ENCODE results near the gene CFAP52. TPM values are rescaled to one million over a fixed set of nuclear protein-coding genes. Genes with fewer than 3 reads are reported as not detected.
"Not testable (repeated sequence)": the region's sequence is repeated elsewhere in the genome, so short reads cannot be mapped to it uniquely, and the experiment has no call there.

Gene CFAP52
- total and polyA plus RNA-seq, 2 of the 8 experiments (the other 6 are each of a cell fraction or from before 2014, with no cell fraction given), result 0.11 TPM; not detected in 1

DNA sequence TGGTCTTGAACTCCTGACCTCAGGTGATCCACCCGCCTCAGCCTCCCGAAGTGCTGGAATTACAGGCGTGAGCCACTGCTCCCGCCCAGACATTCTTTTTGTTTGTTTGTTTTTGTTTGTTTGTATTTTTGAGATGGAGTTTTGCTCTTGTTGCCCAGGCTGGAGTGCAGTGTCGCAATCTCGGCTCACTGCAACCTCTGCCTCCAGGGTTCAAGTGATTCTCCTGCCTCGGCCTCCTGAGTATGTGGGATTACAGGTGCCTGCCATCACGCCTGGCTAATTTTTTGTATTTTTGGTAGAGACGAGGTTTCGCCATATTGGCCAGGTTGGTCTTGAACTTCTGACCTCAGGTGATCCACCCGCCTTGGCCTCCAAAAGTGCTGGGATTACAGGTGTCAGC lies 87.1 kb downstream of the CFAP52 start:
- H4K91ac ChIP-seq (replicated peaks; ENCODE audit: insufficient read length, low read length); H3K27ac ChIP-seq (ENCODE audit: low read depth, low read length); H2BK120ac ChIP-seq (replicated peaks; ENCODE audit: low read depth, low read length); H3K36me3 ChIP-seq (ENCODE audit: control insufficient read depth in 2 of 4, insufficient read depth in 4 of 4, low read length in 3 of 4); H3K23me2 ChIP-seq (ENCODE audit: low read depth, low read length); H3K9ac ChIP-seq (replicated peaks in 1 of 4; ENCODE audit: extremely low read depth in 1 of 4, low read depth in 3 of 4, low read length in 3 of 4); H3K9me3 ChIP-seq (ENCODE audit: insufficient read depth in 2 of 2, low read depth in 1 of 2, low read length in 1 of 2); H3K4me3 ChIP-seq (ENCODE audit: extremely low read depth in 1 of 4, insufficient read depth in 2 of 4, low read depth in 3 of 4, low read length in 4 of 4); H2AK5ac ChIP-seq (ENCODE audit: low read depth, low read length); H2AFZ ChIP-seq (ENCODE audit: low read length); H2BK12ac ChIP-seq (ENCODE audit: low read depth, low read length); H3K27me3 ChIP-seq (replicated peaks in 1 of 4; ENCODE audit: control insufficient read depth in 3 of 4, extremely low read depth in 1 of 4, insufficient read depth in 3 of 4, low read length in 3 of 4); H3K79me1 ChIP-seq (ENCODE audit: low read depth, low read length); DNase-seq (ENCODE audit: low read depth in 1 of 2, low spot score in 2 of 2); H2BK5ac ChIP-seq (ENCODE audit: low read depth, low read length); H3K4ac ChIP-seq (replicated peaks; ENCODE audit: insufficient read length, low read depth, low read length); H3K18ac ChIP-seq (ENCODE audit: extremely low read depth, low read length); H4K8ac ChIP-seq (ENCODE audit: extremely low read depth, insufficient read depth, low read length); FAIRE-seq; H3K4me2 ChIP-seq (ENCODE audit: insufficient read depth in 1 of 2, low read depth in 2 of 2, low read length in 2 of 2); H3K79me2 ChIP-seq (ENCODE audit: control insufficient read depth in 1 of 2, insufficient read depth in 2 of 2, low read length in 2 of 2); H2BK20ac ChIP-seq (ENCODE audit: low read length); H4K20me1 ChIP-seq (replicated peaks in 1 of 2; ENCODE audit: control insufficient read depth in 1 of 2, insufficient read depth in 2 of 2, low read length in 2 of 2); H2BK15ac ChIP-seq (ENCODE audit: low read length); H4K5ac ChIP-seq (ENCODE audit: insufficient read length, low read depth, low read length); H3K14ac ChIP-seq (ENCODE audit: insufficient read length); CTCF ChIA-PET (ENCODE audit: partially characterized antibody); POLR2A ChIA-PET (ENCODE audit: partially characterized antibody); H3K56ac ChIP-seq (replicated peaks; ENCODE audit: insufficient read length, low read depth, low read length); H3K4me1 ChIP-seq (replicated peaks in 1 of 4; ENCODE audit: control insufficient read depth in 3 of 4, insufficient read depth in 4 of 4, low read length in 3 of 4); H3K23ac ChIP-seq (ENCODE audit: insufficient read length): not testable (repeated sequence)
- WGBS, 2 experiments (ENCODE audit: extremely low coverage in 1 of 2, insufficient coverage in 1 of 2, insufficient read length in 1 of 2, insufficient replicate concordance in 2 of 2, low coverage in 1 of 2, low lambda C conversion rate in 2 of 2, missing lambda C conversion rate in 1 of 2), result 93% methylated on average over 11 of the region's 11 CpGs; no CpG with 5 or more reads in 1 of the 2 experiments

Data from H1 (cell line).